Endothelial cell (in vitro differentiated cells): Measurements from ENCODE around the gene SLC12A3. TPM values are rescaled to one million over a fixed set of nuclear protein-coding genes. Genes with fewer than 3 reads are reported as not detected.

Source experiments
- DNase-seq: peaks from one replicate; pipeline ENCODE4 v3.0.0; 2021; ENCODE audit warnings: low spot score
- H3K27ac Mint-ChIP-seq: one replicate; pipeline ENCODE4 v1.8.0; 2021; ENCODE audit warnings: mixed read lengths, inconsistent platforms; ENCODE audit not compliant: unreplicated experiment
- H3K27me3 Mint-ChIP-seq: one replicate; pipeline ENCODE4 v1.8.0; 2021; ENCODE audit warnings: mild to moderate bottlenecking, moderate library complexity, mixed read lengths, inconsistent platforms; ENCODE audit not compliant: unreplicated experiment
- H3K36me3 Mint-ChIP-seq: one replicate; pipeline ENCODE4 v1.8.0; 2021; ENCODE audit warnings: mild to moderate bottlenecking, low read depth, mixed read lengths, inconsistent platforms; ENCODE audit not compliant: unreplicated experiment
- H3K4me1 Mint-ChIP-seq: one replicate; pipeline ENCODE4 v1.8.0; 2021; ENCODE audit warnings: mild to moderate bottlenecking, mixed read lengths, inconsistent platforms; ENCODE audit not compliant: unreplicated experiment
- H3K4me3 Mint-ChIP-seq: one replicate; pipeline ENCODE4 v1.8.0; 2021; ENCODE audit warnings: mild to moderate bottlenecking, mixed read lengths, inconsistent platforms; ENCODE audit not compliant: unreplicated experiment
- H3K9me3 Mint-ChIP-seq: one replicate; pipeline ENCODE4 v1.8.0; 2021; ENCODE audit warnings: mixed read lengths, inconsistent platforms; ENCODE audit not compliant: unreplicated experiment
- total RNA-seq: library from RNA; stranded (reverse); fragmentation: NEBNext Ultra II Directional; extraction: Animal tissue kit (Norgen Biotek cat#: 25700); gene quantifications from one replicate; pipeline ENCODE4 v1.2.1, GENCODE V29; 2021; ENCODE audit not compliant: unreplicated experiment
- TF ChIP-seq, protein P1 (sequence below): fragments of 200-600 bp; sonication (generic); IDR thresholded peaks from one replicate; pipeline ENCODE4 v1.5.0; 2021; ENCODE audit warnings: antibody characterized with exemption; ENCODE audit not compliant: unreplicated experiment

The SLC12A3 gene
- total RNA-seq, 1 donor from 2014 or later: not detected

DNA sequence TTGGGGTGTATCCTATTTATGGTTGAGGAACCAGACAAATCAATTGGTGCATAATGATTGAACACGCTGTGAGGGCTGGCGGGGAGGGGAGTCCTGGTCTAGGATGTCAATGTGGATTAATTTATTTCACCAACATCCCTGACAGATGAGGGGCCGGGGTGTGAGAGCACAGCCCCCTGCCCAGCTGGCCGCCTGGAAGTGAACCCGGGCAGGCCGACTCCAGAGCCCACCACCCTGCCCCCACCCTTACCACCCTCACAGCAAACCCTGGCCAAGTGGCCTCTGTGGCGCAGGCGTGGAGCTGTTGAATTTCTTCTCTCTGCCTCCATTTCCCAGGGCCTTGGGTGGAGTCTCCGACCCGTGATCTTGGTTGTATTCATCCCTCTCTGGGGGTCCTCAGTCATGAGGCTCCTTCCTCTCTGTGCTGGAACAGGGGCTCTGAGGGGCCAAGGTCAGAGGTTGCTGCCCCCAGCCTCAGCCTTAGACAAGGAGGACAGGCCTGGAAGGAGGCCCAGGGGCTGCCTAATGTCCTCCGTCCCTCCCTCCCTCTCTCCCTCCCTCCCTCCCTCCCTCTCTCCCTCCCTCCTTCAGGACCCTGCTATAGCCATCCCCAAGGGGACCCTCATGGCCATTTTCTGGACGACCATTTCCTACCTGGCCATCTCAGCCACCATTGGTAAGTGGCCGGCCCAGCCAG, 12.6 kb downstream of the SLC12A3 start:
- H3K27ac Mint-ChIP-seq: no peak overlapping the region
- H3K4me1 Mint-ChIP-seq: no peaks in the 10 kb centered on the region
- no peak overlapping the region for H3K4me3 Mint-ChIP-seq
- H3K9me3 Mint-ChIP-seq: no peaks in the 10 kb centered on the region
- TF ChIP-seq, protein P1, sequence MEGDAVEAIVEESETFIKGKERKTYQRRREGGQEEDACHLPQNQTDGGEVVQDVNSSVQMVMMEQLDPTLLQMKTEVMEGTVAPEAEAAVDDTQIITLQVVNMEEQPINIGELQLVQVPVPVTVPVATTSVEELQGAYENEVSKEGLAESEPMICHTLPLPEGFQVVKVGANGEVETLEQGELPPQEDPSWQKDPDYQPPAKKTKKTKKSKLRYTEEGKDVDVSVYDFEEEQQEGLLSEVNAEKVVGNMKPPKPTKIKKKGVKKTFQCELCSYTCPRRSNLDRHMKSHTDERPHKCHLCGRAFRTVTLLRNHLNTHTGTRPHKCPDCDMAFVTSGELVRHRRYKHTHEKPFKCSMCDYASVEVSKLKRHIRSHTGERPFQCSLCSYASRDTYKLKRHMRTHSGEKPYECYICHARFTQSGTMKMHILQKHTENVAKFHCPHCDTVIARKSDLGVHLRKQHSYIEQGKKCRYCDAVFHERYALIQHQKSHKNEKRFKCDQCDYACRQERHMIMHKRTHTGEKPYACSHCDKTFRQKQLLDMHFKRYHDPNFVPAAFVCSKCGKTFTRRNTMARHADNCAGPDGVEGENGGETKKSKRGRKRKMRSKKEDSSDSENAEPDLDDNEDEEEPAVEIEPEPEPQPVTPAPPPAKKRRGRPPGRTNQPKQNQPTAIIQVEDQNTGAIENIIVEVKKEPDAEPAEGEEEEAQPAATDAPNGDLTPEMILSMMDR: no peak
- H3K36me3 Mint-ChIP-seq: no peaks in the 10 kb centered on the region
- DNase-seq: no peak
- peaks cover 6% of the 10 kb centered on the region for H3K27me3 Mint-ChIP-seq

DNA sequence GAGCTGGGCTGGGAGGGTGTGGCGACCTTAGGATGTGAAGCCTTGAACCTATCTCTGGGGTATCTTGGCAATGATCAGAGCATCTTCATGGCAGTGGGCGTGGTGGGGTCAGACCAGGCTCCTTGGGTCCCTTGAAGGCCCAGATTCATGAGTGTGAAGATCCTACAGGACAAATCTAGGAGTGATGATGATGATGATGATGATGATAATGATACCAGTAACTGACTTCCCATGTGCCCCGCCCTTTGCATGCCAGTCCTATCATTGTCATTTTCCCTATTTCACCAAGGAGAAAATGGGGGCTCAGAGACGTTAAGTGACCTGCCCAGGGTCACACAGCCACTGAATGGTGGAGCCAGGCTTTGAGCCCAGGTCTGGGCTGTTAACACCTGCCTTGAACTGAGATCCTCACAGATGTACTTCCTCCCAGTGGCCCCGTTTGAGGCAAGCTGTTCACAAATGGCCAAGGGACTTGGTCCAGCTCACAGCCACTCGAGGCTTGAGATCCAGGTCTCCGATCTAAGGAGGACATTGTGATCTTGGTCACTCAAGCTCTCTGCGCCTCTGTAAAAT, 13.4 kb downstream of the SLC12A3 start:
- Mint-ChIP-seq H3K4me3 (no peak overlapping the region), H3K36me3 (no peaks in the 10 kb centered on the region), H3K4me1 (no peaks in the 10 kb centered on the region), H3K27me3 (peaks cover 6% of the 10 kb centered on the region), H3K27ac (no peak overlapping the region), H3K9me3 (no peaks in the 10 kb centered on the region)
- no peak for DNase-seq
- TF ChIP-seq, protein P1: no peak

DNA sequence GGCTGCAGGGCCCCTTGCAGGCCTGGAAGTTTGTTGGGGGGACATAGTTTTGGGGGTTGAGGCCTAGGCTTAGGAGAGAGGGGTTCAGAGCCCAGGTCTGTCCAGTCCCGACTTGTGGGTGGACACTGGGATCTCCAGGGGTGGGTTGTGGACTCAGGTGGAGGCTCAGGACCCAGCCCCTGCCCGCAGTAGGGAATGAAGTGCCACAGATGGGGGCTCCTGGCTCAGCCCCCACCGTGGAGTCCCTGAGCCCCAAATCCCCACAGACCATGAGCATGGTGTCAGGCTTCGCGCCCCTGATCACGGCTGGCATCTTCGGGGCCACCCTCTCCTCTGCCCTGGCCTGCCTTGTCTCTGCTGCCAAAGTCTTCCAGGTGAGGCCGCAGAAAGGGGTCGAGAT, 14.3 kb downstream of the SLC12A3 start:
- TF ChIP-seq, protein P1: no peak
- no peak for DNase-seq
- H3K36me3 Mint-ChIP-seq: no peaks in the 10 kb centered on the region
- H3K4me1 Mint-ChIP-seq: no peaks in the 10 kb centered on the region
- H3K27ac Mint-ChIP-seq: no peak overlapping the region
- peaks cover 6% of the 10 kb centered on the region for H3K27me3 Mint-ChIP-seq
- H3K4me3 Mint-ChIP-seq: no peak overlapping the region
- H3K9me3 Mint-ChIP-seq: no peaks in the 10 kb centered on the region

DNA sequence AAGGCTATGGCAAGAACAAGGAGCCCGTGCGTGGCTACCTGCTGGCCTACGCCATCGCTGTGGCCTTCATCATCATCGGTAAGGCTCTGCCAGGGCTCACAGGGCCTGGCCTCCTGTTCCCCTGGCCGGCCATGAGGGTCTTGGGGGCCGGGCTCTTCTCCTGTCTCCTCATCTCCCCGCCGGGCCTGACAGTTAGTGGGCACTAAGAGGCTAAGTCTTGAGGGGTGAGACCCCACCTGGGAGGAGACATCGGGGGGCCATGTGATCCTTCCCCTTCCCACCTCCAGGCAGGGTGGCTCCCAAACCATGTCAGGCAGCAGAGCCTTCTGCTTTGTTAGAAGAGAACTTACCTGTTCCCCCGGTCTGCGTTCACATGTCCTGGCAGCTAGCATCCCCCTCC, 15.2 kb downstream of the SLC12A3 start:
- Mint-ChIP-seq H3K27me3 (peaks cover 6% of the 10 kb centered on the region), H3K27ac (no peak overlapping the region), H3K36me3 (no peaks in the 10 kb centered on the region), H3K4me3 (no peak overlapping the region), H3K4me1 (no peaks in the 10 kb centered on the region), H3K9me3 (peaks cover 3% of the 10 kb centered on the region)
- DNase-seq: no peak
- TF ChIP-seq, protein P1: no peak

DNA sequence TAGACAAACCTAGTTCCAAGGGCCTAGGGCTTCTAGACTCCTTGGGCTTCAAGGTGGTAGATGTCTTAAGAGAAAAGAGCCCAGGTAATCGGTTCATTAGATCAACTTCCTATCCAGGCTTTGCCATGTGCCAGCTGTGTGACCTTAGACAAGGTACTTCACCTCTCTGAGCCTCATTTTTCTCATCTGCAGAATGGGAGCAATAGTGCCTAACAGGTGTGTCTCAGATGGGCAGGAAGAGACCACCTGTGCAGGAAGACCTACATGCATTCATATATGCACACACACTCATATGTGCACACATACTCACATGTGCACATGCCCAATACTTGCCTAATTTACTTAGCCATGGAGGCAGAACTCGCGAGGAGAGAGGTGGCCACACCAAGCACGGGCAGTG, 15.7 kb downstream of the SLC12A3 start:
- H3K36me3 Mint-ChIP-seq: peaks cover 4% of the 10 kb centered on the region
- TF ChIP-seq, protein P1: no peak
- H3K4me3 Mint-ChIP-seq: no peak overlapping the region
- no peak overlapping the region for H3K27ac Mint-ChIP-seq
- H3K27me3 Mint-ChIP-seq: peaks cover 7% of the 10 kb centered on the region
- DNase-seq: no peak
- H3K4me1 Mint-ChIP-seq: no peaks in the 10 kb centered on the region
- peaks cover 3% of the 10 kb centered on the region for H3K9me3 Mint-ChIP-seq
